ENCODE results near the gene RPL35.
A peak's percentile ranks its signal among the peaks of the same experiment; 100 is the strongest.

Gene RPL35

GRCh38 chr9:124830593-124830992, 31.2 kb downstream of the RPL35 start:
- no peak overlapping the region for H2AK5ac ChIP-seq (ENCODE audit: low read length, severe bottlenecking)
- H3K4me1 ChIP-seq (ENCODE audit: control insufficient read depth, insufficient read depth, low read depth, low read length): peaks cover 22% of the 10 kb centered on the region
- no peak overlapping the region for H2BK120ac ChIP-seq (ENCODE audit: low read depth, low read length)
- H4K91ac ChIP-seq (ENCODE audit: low read length): no peak overlapping the region
- H3K79me1 ChIP-seq (replicated peaks; ENCODE audit: low read length, poor library complexity, severe bottlenecking): no peaks in the 10 kb centered on the region
- H2BK5ac ChIP-seq (ENCODE audit: low read depth, low read length, poor library complexity, severe bottlenecking): no peak overlapping the region
- no peak overlapping the region for H3K27ac ChIP-seq (ENCODE audit: low read length, poor library complexity, severe bottlenecking)
- H3K27me3 ChIP-seq (ENCODE audit: control insufficient read depth in 1 of 2, insufficient read depth in 1 of 2, low read length in 2 of 2): no peaks in the 10 kb centered on the region
- no peak overlapping the region for H2BK12ac ChIP-seq (ENCODE audit: low read length in 2 of 2)
- no peak overlapping the region for H3K4ac ChIP-seq (ENCODE audit: low read depth in 1 of 2, low read length in 2 of 2)
- no peak for DNase-seq
- no peaks in the 10 kb centered on the region for H3K9me3 ChIP-seq (ENCODE audit: control insufficient read depth, low read length)
- no peak overlapping the region for H3K4me3 ChIP-seq (ENCODE audit: insufficient read depth in 1 of 2, low read depth in 1 of 2, low read length in 2 of 2)
- H3K23ac ChIP-seq (ENCODE audit: low read length in 2 of 2): no peak overlapping the region
- no peak overlapping the region for H2AFZ ChIP-seq (ENCODE audit: low read depth, low read length)
- H3K14ac ChIP-seq (ENCODE audit: low read length in 2 of 2): no peak overlapping the region
- no peak overlapping the region for H4K8ac ChIP-seq (ENCODE audit: low read length)
- no peaks in the 10 kb centered on the region for H3K36me3 ChIP-seq (ENCODE audit: control insufficient read depth in 1 of 2, insufficient read depth in 2 of 2, low read depth in 1 of 2, low read length in 2 of 2)
- H3K4me2 ChIP-seq (ENCODE audit: low read length, poor library complexity, severe bottlenecking): no peak overlapping the region
- no peak overlapping the region for H3K9ac ChIP-seq (ENCODE audit: low read length)
- no peak overlapping the region for H3K18ac ChIP-seq (ENCODE audit: low read depth in 1 of 2, low read length in 2 of 2)
- WGBS: 68% methylated on average over 4 of the region's 4 CpGs
- H2BK15ac ChIP-seq (ENCODE audit: low read depth, poor library complexity, severe bottlenecking): no peak overlapping the region

- Histone ChIP-seq H3K4me2 (ENCODE audit: low read length, poor library complexity, severe bottlenecking) (no peak overlapping the region), H2BK120ac (ENCODE audit: low read depth, low read length) (no peak overlapping the region), H3K9ac (ENCODE audit: low read length) (peak overlapping the region; percentile 1), H3K23ac (ENCODE audit: low read length in 2 of 2) (no peak overlapping the region), H2AFZ (ENCODE audit: low read depth, low read length) (no peak overlapping the region), H2BK15ac (ENCODE audit: low read depth, poor library complexity, severe bottlenecking) (no peak overlapping the region), H3K9me3 (ENCODE audit: control insufficient read depth, low read length) (no peaks in the 10 kb centered on the region), H3K27me3 (ENCODE audit: control insufficient read depth in 1 of 2, insufficient read depth in 1 of 2, low read length in 2 of 2) (no peaks in the 10 kb centered on the region), H4K8ac (ENCODE audit: low read length) (no peak overlapping the region), H2AK5ac (ENCODE audit: low read length, severe bottlenecking) (no peak overlapping the region), H2BK5ac (ENCODE audit: low read depth, low read length, poor library complexity, severe bottlenecking) (no peak overlapping the region), H3K4me3 (ENCODE audit: insufficient read depth in 1 of 2, low read depth in 1 of 2, low read length in 2 of 2) (no peak overlapping the region), H3K27ac (ENCODE audit: low read length, poor library complexity, severe bottlenecking) (no peak overlapping the region), H3K18ac (ENCODE audit: low read depth in 1 of 2, low read length in 2 of 2) (no peak overlapping the region), H3K14ac (ENCODE audit: low read length in 2 of 2) (no peak overlapping the region), H2BK12ac (ENCODE audit: low read length in 2 of 2) (no peak overlapping the region), H4K91ac (ENCODE audit: low read length) (no peak overlapping the region), H3K4me1 (ENCODE audit: control insufficient read depth, insufficient read depth, low read depth, low read length) (peaks cover 10% of the 10 kb centered on the region), H3K36me3 (ENCODE audit: control insufficient read depth in 1 of 2, insufficient read depth in 2 of 2, low read depth in 1 of 2, low read length in 2 of 2) (no peaks in the 10 kb centered on the region), H3K79me1 (replicated peaks; ENCODE audit: low read length, poor library complexity, severe bottlenecking) (no peaks in the 10 kb centered on the region), H3K4ac (ENCODE audit: low read depth in 1 of 2, low read length in 2 of 2) (no peak overlapping the region)
- DNase-seq: no peak
- WGBS: 46% methylated on average over 5 of the region's 5 CpGs
Observed at GRCh38 chr9:124829334-124829669, 32.5 kb downstream of the RPL35 start.

- H3K23ac ChIP-seq (ENCODE audit: low read length in 2 of 2): no peak overlapping the region
- no peak overlapping the region for H3K18ac ChIP-seq (ENCODE audit: low read depth in 1 of 2, low read length in 2 of 2)
- H3K14ac ChIP-seq (ENCODE audit: low read length in 2 of 2): no peak overlapping the region
- H3K27me3 ChIP-seq (ENCODE audit: control insufficient read depth in 1 of 2, insufficient read depth in 1 of 2, low read length in 2 of 2): no peaks in the 10 kb centered on the region
- no peak overlapping the region for H3K4ac ChIP-seq (ENCODE audit: low read depth in 1 of 2, low read length in 2 of 2)
- no peak for DNase-seq
- 76% methylated on average over 1 of the region's 2 CpGs for WGBS
- peaks cover 9% of the 10 kb centered on the region for H3K4me1 ChIP-seq (ENCODE audit: control insufficient read depth, insufficient read depth, low read depth, low read length)
- no peak overlapping the region for H2BK15ac ChIP-seq (ENCODE audit: low read depth, poor library complexity, severe bottlenecking)
- peak overlapping the region; percentile 1 for H3K9ac ChIP-seq (ENCODE audit: low read length)
- no peak overlapping the region for H3K4me3 ChIP-seq (ENCODE audit: insufficient read depth in 1 of 2, low read depth in 1 of 2, low read length in 2 of 2)
- H4K8ac ChIP-seq (ENCODE audit: low read length): no peak overlapping the region
- no peak overlapping the region for H2BK120ac ChIP-seq (ENCODE audit: low read depth, low read length)
- no peaks in the 10 kb centered on the region for H3K36me3 ChIP-seq (ENCODE audit: control insufficient read depth in 1 of 2, insufficient read depth in 2 of 2, low read depth in 1 of 2, low read length in 2 of 2)
- H2AFZ ChIP-seq (ENCODE audit: low read depth, low read length): no peak overlapping the region
- no peak overlapping the region for H3K27ac ChIP-seq (ENCODE audit: low read length, poor library complexity, severe bottlenecking)
- H3K9me3 ChIP-seq (ENCODE audit: control insufficient read depth, low read length): no peaks in the 10 kb centered on the region
- H4K91ac ChIP-seq (ENCODE audit: low read length): no peak overlapping the region
- H3K4me2 ChIP-seq (ENCODE audit: low read length, poor library complexity, severe bottlenecking): no peak overlapping the region
- no peaks in the 10 kb centered on the region for H3K79me1 ChIP-seq (replicated peaks; ENCODE audit: low read length, poor library complexity, severe bottlenecking)
- H2BK5ac ChIP-seq (ENCODE audit: low read depth, low read length, poor library complexity, severe bottlenecking): no peak overlapping the region
- H2BK12ac ChIP-seq (ENCODE audit: low read length in 2 of 2): no peak overlapping the region
- no peak overlapping the region for H2AK5ac ChIP-seq (ENCODE audit: low read length, severe bottlenecking)
Observed at GRCh38 chr9:124828489-124829333, 33.0 kb downstream of the RPL35 start.

- no peak overlapping the region for H3K18ac ChIP-seq (ENCODE audit: low read depth in 1 of 2, low read length in 2 of 2)
- WGBS: 86% methylated on average over 11 of the region's 12 CpGs
- no peak overlapping the region for H2BK15ac ChIP-seq (ENCODE audit: low read depth, poor library complexity, severe bottlenecking)
- H3K27me3 ChIP-seq (ENCODE audit: control insufficient read depth in 1 of 2, insufficient read depth in 1 of 2, low read length in 2 of 2): no peaks in the 10 kb centered on the region
- no peak overlapping the region for H2BK5ac ChIP-seq (ENCODE audit: low read depth, low read length, poor library complexity, severe bottlenecking)
- no peak overlapping the region for H2BK120ac ChIP-seq (ENCODE audit: low read depth, low read length)
- H2AFZ ChIP-seq (ENCODE audit: low read depth, low read length): no peak overlapping the region
- H3K27ac ChIP-seq (ENCODE audit: low read length, poor library complexity, severe bottlenecking): no peak overlapping the region
- no peak overlapping the region for H3K9ac ChIP-seq (ENCODE audit: low read length)
- H3K79me1 ChIP-seq (replicated peaks; ENCODE audit: low read length, poor library complexity, severe bottlenecking): no peaks in the 10 kb centered on the region
- no peak overlapping the region for H4K8ac ChIP-seq (ENCODE audit: low read length)
- no peak overlapping the region for H3K4me2 ChIP-seq (ENCODE audit: low read length, poor library complexity, severe bottlenecking)
- no peaks in the 10 kb centered on the region for H3K9me3 ChIP-seq (ENCODE audit: control insufficient read depth, low read length)
- no peak overlapping the region for H3K4me3 ChIP-seq (ENCODE audit: insufficient read depth in 1 of 2, low read depth in 1 of 2, low read length in 2 of 2)
- no peak overlapping the region for H2BK12ac ChIP-seq (ENCODE audit: low read length in 2 of 2)
- no peak overlapping the region for H3K23ac ChIP-seq (ENCODE audit: low read length in 2 of 2)
- H3K4ac ChIP-seq (ENCODE audit: low read depth in 1 of 2, low read length in 2 of 2): no peak overlapping the region
- no peak overlapping the region for H3K14ac ChIP-seq (ENCODE audit: low read length in 2 of 2)
- no peak for DNase-seq
- H3K4me1 ChIP-seq (ENCODE audit: control insufficient read depth, insufficient read depth, low read depth, low read length): peaks cover 9% of the 10 kb centered on the region
- no peak overlapping the region for H4K91ac ChIP-seq (ENCODE audit: low read length)
- no peak overlapping the region for H2AK5ac ChIP-seq (ENCODE audit: low read length, severe bottlenecking)
- no peaks in the 10 kb centered on the region for H3K36me3 ChIP-seq (ENCODE audit: control insufficient read depth in 1 of 2, insufficient read depth in 2 of 2, low read depth in 1 of 2, low read length in 2 of 2)
Observed at GRCh38 chr9:124820698-124821623, 40.8 kb downstream of the RPL35 start.

Measured in mesenchymal stem cell (in vitro differentiated cells and primary cell).